Measurements from ENCODE around the gene SLC22A7.
"Not testable (repeated sequence)": the region's sequence is repeated elsewhere in the genome, so short reads cannot be mapped to it uniquely, and the experiment has no call there.

The SLC22A7 gene

DNA sequence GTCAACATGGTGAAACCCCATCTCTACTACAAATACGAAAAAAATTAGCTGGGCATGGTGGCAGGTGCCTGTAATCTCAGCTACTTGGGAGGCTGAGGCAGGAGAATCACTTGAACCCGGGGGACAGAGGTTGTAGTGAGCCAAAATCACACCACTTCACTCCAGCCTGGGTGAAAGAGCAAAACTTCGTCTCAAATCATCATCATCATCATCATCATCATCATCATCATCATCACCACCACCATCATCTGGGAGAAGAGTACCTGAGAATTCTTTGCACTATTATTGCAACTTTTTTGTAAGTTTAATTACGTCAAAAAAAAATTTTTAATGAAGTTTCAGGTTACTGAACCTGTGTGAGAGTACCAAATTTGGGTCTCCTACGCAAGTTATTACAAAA, 53.9 kb downstream of the SLC22A7 start:
- DNase-seq = not testable (repeated sequence)

All from NCI-H1694 treated with DMSO at 0.1 percent for 48 hours (cell line).